HG02610 (cell line): Measurements from ENCODE around the gene FAM53B.
"Not testable (repeated sequence)": the region's sequence is repeated elsewhere in the genome, so short reads cannot be mapped to it uniquely, and the experiment has no call there.

Experiments used
- ATAC-seq: cut with Tn5 transposase; IDR thresholded peaks from one replicate; pipeline ENCODE4 v1.9.1; 2021; ENCODE audit warnings: mild to moderate bottlenecking, moderate library complexity; ENCODE audit not compliant: unreplicated experiment

FAM53B gene

GRCh38 chr10:124744102-124745050, at the start of gene FAM53B:
Gene FAM53B, minus strand, starts transcription at chr10:124744378. Its CDS starts 37,665 bp downstream, at chr10:124706713.
- peak; percentile 67 for ATAC-seq

GRCh38 chr10:124792998-124793352, 48.8 kb upstream of the FAM53B start:
- ATAC-seq = no peak

GRCh38 chr10:124791547-124792348, 47.6 kb upstream of the FAM53B start, which contains the start of gene EEF1AKMT2:
Gene EEF1AKMT2, minus strand, starts transcription at chr10:124791887. Its CDS starts 54 bp downstream, at chr10:124791833.
- ATAC-seq = peak; percentile 90

GRCh38 chr10:124782900-124783299, 38.7 kb upstream of the FAM53B start:
- ATAC-seq = not testable (repeated sequence)

GRCh38 chr10:124768791-124769190, 24.6 kb upstream of the FAM53B start:
- no peak for ATAC-seq

GRCh38 chr10:124765256-124765655, 21.1 kb upstream of the FAM53B start:
- no peak for ATAC-seq

GRCh38 chr10:124763267-124763666, 19.1 kb upstream of the FAM53B start:
- no peak for ATAC-seq

- ATAC-seq = no peak
Measured at GRCh38 chr10:124762281-124762680, 18.1 kb upstream of the FAM53B start.

- no peak for ATAC-seq
Measured at GRCh38 chr10:124756156-124756903, 12.2 kb upstream of the FAM53B start.

GRCh38 chr10:124755581-124755980, 11.4 kb upstream of the FAM53B start:
- ATAC-seq = no peak

GRCh38 chr10:124754227-124754626, 10.0 kb upstream of the FAM53B start:
- no peak for ATAC-seq

GRCh38 chr10:124748953-124749645, 4.9 kb upstream of the FAM53B start:
- ATAC-seq = no peak

- no peak for ATAC-seq
Measured at GRCh38 chr10:124748166-124748565, 4.0 kb upstream of the FAM53B start.

GRCh38 chr10:124747745-124748144, 3.6 kb upstream of the FAM53B start:
- no peak for ATAC-seq

- no peak for ATAC-seq
Measured at GRCh38 chr10:124746992-124747391, 2.8 kb upstream of the FAM53B start.

GRCh38 chr10:124746447-124746846, 2.3 kb upstream of the FAM53B start:
- not testable (repeated sequence) for ATAC-seq

GRCh38 chr10:124745673-124746072, 1.5 kb upstream of the FAM53B start:
- no peak for ATAC-seq

GRCh38 chr10:124745252-124745651, 1.1 kb upstream of the FAM53B start:
- no peak for ATAC-seq

GRCh38 chr10:124743191-124744101, 732 bp downstream of the FAM53B start:
- no peak for ATAC-seq
